Gastroesophageal sphincter (tissue), 4 donors: Measurements from ENCODE around the gene CLP1. TPM values are rescaled to one million over a fixed set of nuclear protein-coding genes. Genes with fewer than 3 reads are reported as not detected.

Source experiments
- ATAC-seq: fragments of 150-250 bp; one replicate; pipeline ENCODE4 v1.9.1; 2016; ENCODE audit warnings: mild to moderate bottlenecking, moderate library complexity
- H3K27ac ChIP-seq, 4 donors: fragments of 200-600 bp; sonication (generic) in 3 of 4; 1 replicate in 3 of 4; 2 replicates in 1 of 4; pipeline ENCODE4 v1.5.1; 2016 to 2019
- H3K27me3 ChIP-seq: fragments of 200-600 bp; sonication (generic); one replicate; pipeline ENCODE4 v1.5.1; 2019
- H3K36me3 ChIP-seq, 2 donors: fragments of 200-600 bp; sonication (generic); one replicate each; pipeline ENCODE4 v1.5.1; 2019; ENCODE audit warnings: control low read depth in 1 of 2
- H3K4me1 ChIP-seq, 3 donors: fragments of 200-600 bp; sonication (generic); 1 replicate in 2 of 3; 2 replicates in 1 of 3; pipeline ENCODE4 v1.5.1; 2016 to 2019; ENCODE audit warnings: control low read depth in 2 of 3
- H3K4me3 ChIP-seq, 2 donors: fragments of 200-600 bp; sonication (generic); one replicate each; pipeline ENCODE4 v1.5.1; 2019; ENCODE audit warnings: mild to moderate bottlenecking in 1 of 2, moderate library complexity in 1 of 2
- H3K9me3 ChIP-seq, 3 donors: fragments of 200-600 bp; sonication (generic); one replicate each; pipeline ENCODE4 v1.5.1; 2017 to 2019; ENCODE audit warnings: control low read depth in 2 of 3
- EP300 ChIP-seq: sonication (generic); formaldehyde crosslinking; IDR thresholded peaks from one replicate; pipeline ENCODE4 v1.6.1; 2017; ENCODE audit warnings: antibody characterized with exemption, mild to moderate bottlenecking
- POLR2A ChIP-seq, 2 donors: fragments of 450-650 bp; IDR thresholded peaks; one replicate each; pipeline ENCODE4 v1.6.1; 2017; ENCODE audit warnings: antibody characterized with exemption in 2 of 2, mild to moderate bottlenecking in 2 of 2, moderate library complexity in 1 of 2
- POLR2AphosphoS5 ChIP-seq: sonication (generic); formaldehyde crosslinking; IDR thresholded peaks from one replicate; pipeline ENCODE4 v1.6.1; 2017; ENCODE audit warnings: antibody characterized with exemption
- WGBS, 2 donors: methylation state at CpG; one replicate each; pipeline ENCODE4 v1.1.5; 2018; ENCODE audit warnings: low coverage in 1 of 2; 5-methylcytosine and 5-hydroxymethylcytosine counted together
- total RNA-seq, 4 donors: library from RNA; depleted of rRNA; stranded (reverse); fragments of >200 nt; gene quantifications; one replicate each; pipeline ENCODE4 v1.1.0, GENCODE V29; 2016
- TF ChIP-seq, protein P1 (sequence below), 4 experiments: fragments of 200-600 bp in 2 of 4; fragments of 450-650 bp in 2 of 4; sonication (generic) in 1 of 4; IDR thresholded peaks; one replicate each; pipeline ENCODE4 v1.5.1; 2017 to 2019; ENCODE audit warnings: antibody characterized with exemption in 4 of 4, mild to moderate bottlenecking in 2 of 4, moderate library complexity in 2 of 4

The CLP1 gene
- total RNA-seq: 10 to 100 TPM; 11.4 to 21.7 (median 16.6) TPM

DNA sequence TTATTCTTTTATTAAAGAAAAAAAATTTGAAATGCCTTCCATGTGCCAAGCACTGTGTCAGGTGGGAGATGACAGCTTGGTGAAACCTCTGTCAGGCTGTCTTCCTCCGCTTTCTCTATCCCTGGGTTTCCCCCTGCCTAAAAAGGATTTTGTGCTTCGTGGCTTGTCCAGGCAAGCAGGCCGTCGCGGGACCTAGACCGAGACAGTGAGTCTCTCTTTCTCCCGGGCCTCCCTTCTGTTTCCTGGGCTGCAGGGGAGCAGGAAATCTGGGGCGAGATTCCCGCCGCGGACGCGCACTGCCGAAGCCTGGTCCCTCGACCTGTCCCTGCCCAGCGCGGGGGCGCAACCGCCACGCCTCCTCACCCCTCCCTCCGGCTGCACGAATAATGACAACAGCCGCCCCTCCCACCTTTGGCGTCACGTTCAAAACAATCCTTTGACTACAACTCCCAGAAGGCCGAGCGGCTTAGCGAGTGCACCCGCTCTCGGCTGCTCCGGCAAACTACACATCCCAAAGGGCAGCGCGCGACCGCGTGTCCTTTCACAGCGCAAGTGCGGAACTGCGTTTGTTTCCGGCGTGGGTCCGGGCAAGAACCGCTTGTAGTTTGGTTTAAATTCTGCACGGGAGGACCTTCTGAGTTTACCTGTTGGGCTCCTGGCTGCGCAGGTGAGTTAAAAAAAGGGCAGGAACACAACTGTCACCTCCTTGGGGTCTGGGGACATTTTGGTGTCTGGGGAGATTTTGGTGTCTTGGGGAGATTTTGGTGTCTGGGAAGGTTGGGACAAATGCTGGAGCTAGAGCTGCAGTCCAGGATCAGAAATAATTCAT lies at the start of gene CLP1:
Gene CLP1, plus strand, starts transcription at position 569 of the 829 bp plus-strand sequence. CDS start 1,715 bp downstream, outside the sequence.
- peaks cover 0 to 39% (median 12%) of the 10 kb centered on the region in 3 donors for H3K4me1 ChIP-seq
- peak; percentile 99 for ATAC-seq

DNA sequence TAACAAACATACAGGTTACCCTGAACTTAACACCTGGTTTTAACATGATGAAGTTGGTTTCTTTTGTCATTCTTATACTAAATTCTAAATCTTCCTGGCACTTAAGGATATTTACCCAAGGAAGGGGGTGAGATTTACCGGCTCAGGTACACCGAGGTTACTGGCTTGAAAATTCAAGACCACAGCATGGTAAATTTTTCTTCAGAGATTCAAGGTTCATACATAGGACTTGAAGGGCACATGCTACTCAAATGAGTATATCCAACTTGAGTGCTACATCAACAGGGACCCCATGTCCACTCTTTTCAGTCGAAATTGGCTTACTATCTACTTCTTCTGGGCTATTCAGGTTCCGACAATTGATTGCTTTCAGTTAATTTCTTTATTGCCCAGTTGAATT lies 47.4 kb upstream of the CLP1 start:
- 89 to 90% methylated on average over 4 of the region's 4 CpGs for WGBS, 2 donors
- Histone ChIP-seq H3K4me1 (no peaks in the 10 kb centered on the region), H3K27me3 (no peaks in the 10 kb centered on the region), H3K9me3 (no peaks in the 10 kb centered on the region), H3K36me3 (peaks cover 0 to 99% of the 10 kb centered on the region in 2 donors), H3K27ac (no peak overlapping the region), H3K4me3 (no peak overlapping the region)
- no peak for ATAC-seq
- TF ChIP-seq EP300 (no peak), POLR2A (IDR thresholded peaks at IDR 0.05) (no peak)

More for the DNA sequence above, at the start of gene CLP1:
- WGBS, 2 donors: 1 to 3% methylated on average over 8 to 10 of the region's 45 CpGs
- TF ChIP-seq POLR2AphosphoS5 (peak; percentile 71), EP300 (no peak), POLR2A (IDR thresholded peaks at IDR 0.05) (peak; percentile 41 to 69)
- TF ChIP-seq, protein P1, sequence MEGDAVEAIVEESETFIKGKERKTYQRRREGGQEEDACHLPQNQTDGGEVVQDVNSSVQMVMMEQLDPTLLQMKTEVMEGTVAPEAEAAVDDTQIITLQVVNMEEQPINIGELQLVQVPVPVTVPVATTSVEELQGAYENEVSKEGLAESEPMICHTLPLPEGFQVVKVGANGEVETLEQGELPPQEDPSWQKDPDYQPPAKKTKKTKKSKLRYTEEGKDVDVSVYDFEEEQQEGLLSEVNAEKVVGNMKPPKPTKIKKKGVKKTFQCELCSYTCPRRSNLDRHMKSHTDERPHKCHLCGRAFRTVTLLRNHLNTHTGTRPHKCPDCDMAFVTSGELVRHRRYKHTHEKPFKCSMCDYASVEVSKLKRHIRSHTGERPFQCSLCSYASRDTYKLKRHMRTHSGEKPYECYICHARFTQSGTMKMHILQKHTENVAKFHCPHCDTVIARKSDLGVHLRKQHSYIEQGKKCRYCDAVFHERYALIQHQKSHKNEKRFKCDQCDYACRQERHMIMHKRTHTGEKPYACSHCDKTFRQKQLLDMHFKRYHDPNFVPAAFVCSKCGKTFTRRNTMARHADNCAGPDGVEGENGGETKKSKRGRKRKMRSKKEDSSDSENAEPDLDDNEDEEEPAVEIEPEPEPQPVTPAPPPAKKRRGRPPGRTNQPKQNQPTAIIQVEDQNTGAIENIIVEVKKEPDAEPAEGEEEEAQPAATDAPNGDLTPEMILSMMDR (IDR thresholded peaks at IDR 0.05): peak in 1 of 4 experiments; percentile 20
- Histone ChIP-seq H3K4me3 (peak within 1 kb of the TSS; percentile 62 to 74), H3K27ac (peak within 1 kb of the TSS; percentile 83 to 91 (median 87)), H3K9me3 (no peaks in the 10 kb centered on the region), H3K36me3 (peaks cover 0 to 32% of the 10 kb centered on the region in 2 donors), H3K27me3 (peaks cover 20% of the 10 kb centered on the region)

DNA sequence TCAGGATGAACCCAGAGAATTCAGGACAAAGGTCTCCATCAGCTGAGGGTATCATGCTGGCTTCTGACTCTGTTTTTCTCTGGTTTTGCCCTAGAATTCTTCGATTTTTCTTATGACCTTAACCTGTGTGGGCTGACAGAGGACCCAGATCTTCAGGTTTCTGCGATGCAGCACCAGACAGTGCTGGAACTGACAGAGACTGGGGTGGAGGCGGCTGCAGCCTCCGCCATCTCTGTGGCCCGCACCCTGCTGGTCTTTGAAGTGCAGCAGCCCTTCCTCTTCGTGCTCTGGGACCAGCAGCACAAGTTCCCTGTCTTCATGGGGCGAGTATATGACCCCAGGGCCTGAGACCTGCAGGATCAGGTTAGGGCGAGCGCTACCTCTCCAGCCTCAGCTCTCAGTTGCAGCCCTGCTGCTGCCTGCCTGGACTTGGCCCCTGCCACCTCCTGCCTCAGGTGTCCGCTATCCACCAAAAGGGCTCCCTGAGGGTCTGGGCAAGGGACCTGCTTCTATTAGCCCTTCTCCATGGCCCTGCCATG lies 43.3 kb upstream of the CLP1 start:
- Histone ChIP-seq H3K27ac (no peak overlapping the region), H3K4me3 (no peak overlapping the region), H3K27me3 (no peaks in the 10 kb centered on the region), H3K36me3 (peaks cover 0 to 80% of the 10 kb centered on the region in 2 donors), H3K9me3 (peaks cover 0 to 2% (median 0%) of the 10 kb centered on the region in 3 donors), H3K4me1 (no peaks in the 10 kb centered on the region)
- WGBS, 2 donors: 81% methylated on average over 3 of the region's 10 CpGs; no CpG with 5 or more reads in 1 of the 2 donors
- ATAC-seq: no peak
- TF ChIP-seq POLR2AphosphoS5: no peak
- no peak for TF ChIP-seq POLR2A (IDR thresholded peaks at IDR 0.05)
- TF ChIP-seq, protein P1 (IDR thresholded peaks at IDR 0.05): no peak
- no peak for TF ChIP-seq EP300

DNA sequence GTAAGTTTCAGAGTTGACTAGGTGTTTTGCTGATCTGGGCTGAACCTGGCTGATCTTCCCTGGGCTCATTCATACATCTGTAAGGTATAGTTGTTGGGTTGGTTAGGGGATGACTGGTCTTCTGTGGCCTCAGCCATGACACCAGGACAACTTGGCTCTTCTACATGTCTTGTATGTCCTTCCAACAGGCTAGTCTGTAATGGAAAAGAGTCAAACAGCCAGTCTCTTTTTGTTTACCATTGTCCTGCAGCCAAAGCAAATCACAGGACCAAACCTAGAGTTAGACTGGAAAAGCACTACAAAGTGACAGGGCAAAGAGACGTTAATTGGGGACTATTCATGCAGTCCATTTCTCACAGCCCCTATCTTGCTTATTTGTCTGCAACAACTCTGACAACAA lies 42.3 kb upstream of the CLP1 start:
- no peaks in the 10 kb centered on the region for H3K4me1 ChIP-seq
- H3K36me3 ChIP-seq: peaks cover 0 to 76% of the 10 kb centered on the region in 2 donors
- H3K27me3 ChIP-seq: no peaks in the 10 kb centered on the region
- H3K27ac ChIP-seq: no peak overlapping the region
- peaks cover 0 to 8% (median 0%) of the 10 kb centered on the region in 3 donors for H3K9me3 ChIP-seq
- H3K4me3 ChIP-seq: no peak overlapping the region
- TF ChIP-seq POLR2AphosphoS5 (no peak), POLR2A (IDR thresholded peaks at IDR 0.05) (no peak), EP300 (no peak)
- TF ChIP-seq, protein P1 (IDR thresholded peaks at IDR 0.05): no peak
- no peak for ATAC-seq
- 40 to 78% methylated on average over 1 of the region's 1 CpG for WGBS, 2 donors

DNA sequence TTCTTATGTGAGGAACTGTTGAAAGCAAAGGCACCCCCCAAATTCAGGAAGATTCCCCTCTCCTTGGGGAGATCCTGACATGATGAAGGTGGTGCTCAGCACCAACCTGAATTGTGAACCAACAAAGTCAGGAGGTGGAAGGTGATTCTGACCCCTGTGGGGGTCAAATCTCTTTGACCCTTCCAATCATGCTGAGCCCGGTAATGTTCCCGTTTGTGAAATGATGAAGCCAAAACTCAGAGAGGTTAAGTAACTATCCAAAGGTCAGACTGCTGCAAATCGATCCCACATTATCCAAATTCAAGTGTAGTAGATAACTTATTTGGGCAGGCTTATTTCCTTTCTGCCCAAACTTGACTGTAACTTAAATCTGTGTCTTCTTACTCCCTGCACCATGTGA lies 41.0 kb upstream of the CLP1 start:
- H3K36me3 ChIP-seq: peaks cover 0 to 64% of the 10 kb centered on the region in 2 donors

More for the DNA sequence above, 41.0 kb upstream of the CLP1 start:
- Histone ChIP-seq H3K9me3 (peaks cover 0 to 8% (median 0%) of the 10 kb centered on the region in 3 donors), H3K4me1 (no peaks in the 10 kb centered on the region), H3K27me3 (no peaks in the 10 kb centered on the region), H3K27ac (no peak overlapping the region), H3K4me3 (no peak overlapping the region)
- no peak for ATAC-seq
- WGBS, 2 donors: 51 to 55% methylated on average over 3 of the region's 3 CpGs
- TF ChIP-seq POLR2A (IDR thresholded peaks at IDR 0.05): no peak
- TF ChIP-seq, protein P1 (IDR thresholded peaks at IDR 0.05): no peak
- TF ChIP-seq POLR2AphosphoS5: no peak
- TF ChIP-seq EP300: no peak
